ENCODE measurements around the gene UTP15. TPM values are rescaled to one million over a fixed set of nuclear protein-coding genes. Genes with fewer than 3 reads are reported as not detected.

The UTP15 gene
- total RNA-seq, 1 experiment from 2014 or later, result 27.6 TPM

- peak overlapping the region; percentile 45; the same call in 1 of the 2 replicates for H3K4me2 ChIP-seq (ENCODE audit: low read length)
- no peaks in the 10 kb centered on the region for H3K9me2 ChIP-seq (replicated peaks; ENCODE audit: low read length)
- H3K27ac ChIP-seq (ENCODE audit: low read length), result peak overlapping the region; percentile 71
- H3F3A ChIP-seq (ENCODE audit: low read length, unreplicated experiment), result peaks cover 6% of the 10 kb centered on the region
- ATAC-seq (no peak), DNase-seq (no peak)
- H3K4me1 ChIP-seq (ENCODE audit: insufficient read depth, low read length), result peaks cover 35% of the 10 kb centered on the region
- no peak overlapping the region for H2AFZ ChIP-seq (ENCODE audit: low read length)
- intact Hi-C loops (cut with micrococcal nuclease), result loop anchor here (10.0 kb wide), 1 partner anchor 85 kb away; no protein-coding TSS in a partner anchor
- no peak overlapping the region for H3K9ac ChIP-seq (ENCODE audit: low read length)
- no peaks in the 10 kb centered on the region for H3K79me2 ChIP-seq (ENCODE audit: low read length)
- no TSS peak for BruUV-seq (replicated peaks)
- no peak overlapping the region for H3K4me3 ChIP-seq (ENCODE audit: low read length)
- H4K20me1 ChIP-seq (ENCODE audit: low read length), result no peaks in the 10 kb centered on the region
- no peaks in the 10 kb centered on the region for H3K36me3 ChIP-seq (ENCODE audit: low read depth, low read length)
- CTCF ChIA-PET, result interaction anchor here (0.7 kb wide), 1 partner anchor 20 kb away, joined by 5 read pairs; no protein-coding TSS in a partner anchor
- TF ChIP-seq CTCF (conservative IDR thresholded peaks at IDR 0.05; ENCODE audit: low read depth, low read length) (no peak), EZH2phosphoT487 (IDR thresholded peaks at IDR 0.05; ENCODE audit: borderline replicate concordance, low read length) (no peak), EZH2 (IDR thresholded peaks at IDR 0.05; ENCODE audit: low read length, unreplicated experiment) (no peak)
- H3K27me3 ChIP-seq (ENCODE audit: low read length), result no peaks in the 10 kb centered on the region
- POLR2A ChIA-PET (ENCODE audit: unreplicated experiment), result no interaction called here
- H3K9me3 ChIP-seq (ENCODE audit: low read length), result no peaks in the 10 kb centered on the region
Measured at GRCh38 chr5:73539730-73540129, 25.8 kb upstream of the UTP15 start.

- Histone ChIP-seq H3K9ac (ENCODE audit: low read length) (no peak overlapping the region), H4K20me1 (ENCODE audit: low read length) (no peaks in the 10 kb centered on the region), H3K4me2 (ENCODE audit: low read length) (peak overlapping the region; percentile 79), H3K4me3 (ENCODE audit: low read length) (no peak overlapping the region), H2AFZ (ENCODE audit: low read length) (peak overlapping the region; percentile 76; the same call in 1 of the 2 replicates), H3K4me1 (ENCODE audit: insufficient read depth, low read length) (peaks cover 35% of the 10 kb centered on the region), H3K9me2 (replicated peaks; ENCODE audit: low read length) (no peaks in the 10 kb centered on the region), H3F3A (ENCODE audit: low read length, unreplicated experiment) (peaks cover 6% of the 10 kb centered on the region), H3K27me3 (ENCODE audit: low read length) (no peaks in the 10 kb centered on the region), H3K79me2 (ENCODE audit: low read length) (no peaks in the 10 kb centered on the region), H3K9me3 (ENCODE audit: low read length) (no peaks in the 10 kb centered on the region), H3K36me3 (ENCODE audit: low read depth, low read length) (no peaks in the 10 kb centered on the region), H3K27ac (ENCODE audit: low read length) (peak overlapping the region; percentile 77)
- POLR2A ChIA-PET (ENCODE audit: unreplicated experiment), result no interaction called here
- BruUV-seq (replicated peaks), result no TSS peak
- TF ChIP-seq EZH2 (IDR thresholded peaks at IDR 0.05; ENCODE audit: low read length, unreplicated experiment), result no peak
- no peak for TF ChIP-seq CTCF (conservative IDR thresholded peaks at IDR 0.05; ENCODE audit: low read depth, low read length)
- TF ChIP-seq EZH2phosphoT487 (IDR thresholded peaks at IDR 0.05; ENCODE audit: borderline replicate concordance, low read length), result no peak
- intact Hi-C loops (cut with micrococcal nuclease), result no loop called here
- CTCF ChIA-PET, result interaction anchor here (0.7 kb wide), 1 partner anchor 20 kb away, joined by 5 read pairs; no protein-coding TSS in a partner anchor
- ATAC-seq (peak; percentile 88), DNase-seq (peak; percentile 91)
Measured at GRCh38 chr5:73540192-73540591, 25.4 kb upstream of the UTP15 start.

DNA sequence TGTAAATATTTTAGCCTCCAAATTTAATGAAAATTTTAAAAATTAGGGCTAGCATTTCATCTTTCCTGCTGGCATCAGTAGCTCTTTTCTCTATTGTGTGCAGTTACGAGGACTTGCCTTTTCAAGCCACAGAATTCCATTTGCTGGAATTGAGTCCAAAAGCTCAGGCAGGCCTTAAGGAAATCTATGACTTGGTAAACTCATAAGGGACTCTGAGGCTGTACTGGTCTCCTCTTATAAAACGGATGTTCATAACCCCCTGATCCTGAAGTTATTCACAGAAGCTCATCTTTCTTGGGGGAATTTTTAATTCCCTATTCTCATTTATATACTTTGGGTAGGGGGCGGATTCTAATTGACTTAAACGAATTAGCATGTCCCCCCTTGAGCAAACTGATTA, 23.5 kb upstream of the UTP15 start:
- Histone ChIP-seq H3K36me3 (ENCODE audit: low read depth, low read length) (no peaks in the 10 kb centered on the region), H3F3A (ENCODE audit: low read length, unreplicated experiment) (peaks cover 6% of the 10 kb centered on the region), H3K27ac (ENCODE audit: low read length) (peak overlapping the region; percentile 77), H3K4me2 (ENCODE audit: low read length) (peak overlapping the region; percentile 79), H3K4me1 (ENCODE audit: insufficient read depth, low read length) (peaks cover 35% of the 10 kb centered on the region), H3K9me3 (ENCODE audit: low read length) (no peaks in the 10 kb centered on the region), H4K20me1 (ENCODE audit: low read length) (no peaks in the 10 kb centered on the region), H3K79me2 (ENCODE audit: low read length) (no peaks in the 10 kb centered on the region), H3K4me3 (ENCODE audit: low read length) (peak overlapping the region; percentile 43; the same call in 1 of the 2 replicates), H3K9ac (ENCODE audit: low read length) (peak overlapping the region; percentile 20), H3K27me3 (ENCODE audit: low read length) (no peaks in the 10 kb centered on the region), H2AFZ (ENCODE audit: low read length) (peak overlapping the region; percentile 76), H3K9me2 (replicated peaks; ENCODE audit: low read length) (no peaks in the 10 kb centered on the region)
- DNase-seq, result no peak
- intact Hi-C loops (cut with micrococcal nuclease), result no loop called here
- ChIA-PET POLR2A (ENCODE audit: unreplicated experiment) (interaction anchor here (0.6 to 0.9 kb wide), 3 partner anchors 22 to 1970 kb away, joined by 4 to 9 read pairs (median 6); partner anchors contain the start of gene POLK), CTCF (interaction anchor here (0.6 kb wide), 3 partner anchors 15 to 48 kb away, joined by 3 read pairs; no protein-coding TSS in a partner anchor)
- peak; percentile 25 for ATAC-seq
- TSS peak; percentile 99 for BruUV-seq (replicated peaks)
- no peak for TF ChIP-seq EZH2 (IDR thresholded peaks at IDR 0.05; ENCODE audit: low read length, unreplicated experiment)
- no peak for TF ChIP-seq CTCF (conservative IDR thresholded peaks at IDR 0.05; ENCODE audit: low read depth, low read length)
- TF ChIP-seq EZH2phosphoT487 (IDR thresholded peaks at IDR 0.05; ENCODE audit: borderline replicate concordance, low read length), result no peak
